Measurements from ENCODE around the gene INTS7.

- TF ChIP-seq CTCF (IDR thresholded peaks at IDR 0.05) (no peak), EZH2 (IDR thresholded peaks at IDR 0.05) (no peak)
These were observed 126.9 kb downstream of the INTS7 start for GRCh38 chr1:211908453-211908852.

All from neural progenitor cell (in vitro differentiated cells).